Measurements from ENCODE around the gene TYW1B.
"Not testable (repeated sequence)": the region's sequence is repeated elsewhere in the genome, so short reads cannot be mapped to it uniquely, and the experiment has no call there.

The TYW1B gene, protein sequence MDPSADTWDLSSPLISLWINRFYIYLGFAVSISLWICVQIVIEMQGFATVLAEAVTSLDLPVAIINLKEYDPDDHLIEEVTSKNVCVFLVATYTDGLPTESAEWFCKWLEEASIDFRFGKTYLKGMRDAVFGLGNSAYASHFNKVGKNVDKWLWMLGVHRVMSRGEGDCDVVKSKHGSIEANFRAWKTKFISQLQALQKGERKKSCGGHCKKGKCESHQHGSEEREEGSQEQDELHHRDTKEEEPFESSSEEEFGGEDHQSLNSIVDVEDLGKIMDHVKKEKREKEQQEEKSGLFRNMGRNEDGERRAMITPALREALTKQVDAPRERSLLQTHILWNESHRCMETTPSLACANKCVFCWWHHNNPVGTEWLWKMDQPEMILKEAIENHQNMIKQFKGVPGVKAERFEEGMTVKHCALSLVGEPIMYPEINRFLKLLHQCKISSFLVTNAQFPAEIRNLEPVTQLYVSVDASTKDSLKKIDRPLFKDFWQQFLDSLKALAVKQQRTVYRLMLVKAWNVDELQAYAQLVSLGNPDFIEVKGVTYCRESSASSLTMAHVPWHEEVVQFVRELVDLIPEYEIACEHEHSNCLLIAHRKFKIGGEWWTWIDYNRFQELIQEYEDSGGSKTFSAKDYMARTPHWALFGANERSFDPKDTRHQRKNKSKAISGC

DNA sequence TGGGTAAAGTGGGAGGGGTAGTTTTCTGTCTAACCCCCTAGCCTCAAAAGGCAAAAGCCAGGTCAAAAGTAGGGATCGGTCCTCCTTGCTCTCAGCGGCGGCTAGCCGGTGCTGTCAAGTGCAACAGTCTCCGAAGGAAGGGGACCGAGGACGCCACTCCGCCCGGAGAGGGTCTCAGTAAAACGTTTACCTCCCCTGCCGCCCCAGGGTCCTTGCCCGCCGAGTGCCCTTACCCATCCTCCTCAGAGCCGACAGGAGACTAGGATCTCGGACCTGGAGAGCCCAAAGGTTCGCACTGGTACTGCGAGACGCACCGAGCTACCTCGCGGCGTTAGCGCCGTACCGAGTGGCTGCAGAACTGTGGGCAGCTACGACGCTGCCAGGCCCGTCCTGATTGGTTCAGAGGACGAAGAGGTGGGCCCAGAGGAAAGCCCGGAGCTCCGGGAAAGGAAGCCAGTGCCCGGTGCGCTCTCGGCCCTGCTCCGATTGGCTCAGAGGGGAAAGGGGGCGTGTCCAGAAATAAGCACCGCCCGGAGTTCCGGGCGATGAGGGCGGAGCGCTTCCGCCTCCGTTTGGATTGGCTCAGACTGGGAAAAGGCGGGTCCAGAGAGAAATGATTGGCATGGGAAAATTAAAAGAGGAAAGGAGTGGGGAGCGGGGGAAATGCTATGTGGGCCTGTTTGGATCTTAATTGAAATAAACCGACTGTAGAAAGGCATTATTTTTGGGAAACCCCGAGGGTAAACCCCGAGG lies at the start of gene TYW1B:
TYW1B (minus strand) TSS at position 362 of the 753 bp plus-strand sequence; CDS start at position 237, 125 bp downstream.
- peak; percentile 99 for DNase-seq

DNA sequence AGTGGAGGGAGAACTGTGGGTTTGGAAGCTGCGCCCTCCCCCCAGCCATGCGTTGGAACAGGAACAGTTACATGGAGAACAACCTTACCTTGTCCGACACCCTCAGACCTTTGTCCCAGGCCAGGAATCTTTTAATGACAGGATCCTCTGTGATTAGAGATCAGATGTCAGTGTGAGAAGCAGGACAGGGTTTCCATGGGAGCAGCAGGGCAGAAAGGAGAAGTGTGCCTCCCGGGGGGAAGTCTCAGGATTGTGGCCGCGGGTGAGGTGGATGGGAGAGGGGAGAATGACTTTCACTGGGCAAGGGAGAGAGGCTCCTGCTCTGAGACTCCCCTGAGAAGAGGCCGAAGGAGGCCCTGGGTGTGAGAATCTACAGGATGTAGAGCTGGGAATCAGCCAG lies 39.6 kb upstream of the TYW1B start:
- DNase-seq: not testable (repeated sequence)

DNA sequence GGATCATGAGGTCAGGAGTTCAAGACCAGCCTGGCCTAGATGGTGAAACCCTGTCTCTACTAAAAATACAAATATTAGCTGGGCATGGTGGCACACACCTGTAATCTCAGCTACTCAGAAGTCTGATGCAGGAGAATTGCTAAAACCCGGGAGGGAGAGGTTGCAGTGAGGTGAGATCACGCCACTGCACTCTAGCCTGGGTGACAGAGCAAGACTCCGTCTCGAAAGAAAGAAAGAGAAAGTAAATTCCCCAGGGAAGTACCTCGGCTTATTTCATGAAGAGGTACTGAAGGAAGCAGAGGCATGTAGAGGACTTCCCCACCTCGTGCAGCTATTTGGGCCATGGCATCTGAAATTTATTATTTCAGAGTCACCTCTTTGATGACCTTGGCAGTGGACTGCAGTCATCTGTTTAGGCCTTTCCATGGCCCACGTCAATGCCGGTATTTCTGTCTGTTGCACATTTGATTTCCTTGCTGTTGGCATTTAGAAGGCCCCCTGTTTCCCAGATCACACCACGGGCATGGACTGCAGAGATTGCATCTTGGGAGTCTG lies 30.9 kb upstream of the TYW1B start:
- DNase-seq: not testable (repeated sequence)

DNA sequence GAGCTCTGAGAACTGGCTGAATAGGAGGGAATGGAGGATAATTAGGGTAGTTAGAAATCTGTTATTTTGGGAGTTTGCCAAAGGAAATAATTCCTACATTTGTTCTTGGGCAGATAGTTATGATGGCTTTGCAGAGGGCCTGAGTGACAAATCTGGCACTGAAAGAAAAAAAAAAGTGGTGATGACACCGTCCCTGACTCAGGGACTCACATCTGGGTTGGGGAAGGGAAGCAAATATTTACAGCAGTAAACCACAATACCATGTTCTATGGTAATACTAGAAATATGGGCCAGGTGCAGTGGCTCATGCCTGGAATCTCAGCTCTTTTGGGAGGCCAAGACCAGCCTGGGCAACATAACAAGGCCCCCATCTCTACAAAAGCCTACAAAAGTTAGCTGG lies 29.9 kb upstream of the TYW1B start:
- DNase-seq: not testable (repeated sequence)

DNA sequence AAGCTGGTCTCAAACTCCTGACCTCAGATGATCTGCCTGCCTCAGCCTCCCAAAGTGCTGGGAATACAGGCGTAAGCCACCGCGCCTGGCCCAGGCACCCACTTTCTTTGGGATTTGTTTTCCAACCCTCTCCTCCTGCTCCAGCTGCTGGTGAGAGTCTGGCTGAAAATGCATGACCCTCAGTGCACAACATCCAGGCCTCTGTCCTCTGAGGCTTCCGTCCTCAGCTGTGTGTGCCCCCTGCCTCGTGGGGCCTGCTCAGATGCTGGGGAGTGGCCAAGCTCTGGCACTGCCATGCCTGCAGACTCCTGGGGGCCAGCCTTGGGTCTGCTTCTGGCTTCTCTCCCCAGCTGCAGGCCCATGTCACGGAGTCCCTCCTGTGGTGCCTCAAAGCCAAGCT lies 27.3 kb upstream of the TYW1B start:
- not testable (repeated sequence) for DNase-seq

DNA sequence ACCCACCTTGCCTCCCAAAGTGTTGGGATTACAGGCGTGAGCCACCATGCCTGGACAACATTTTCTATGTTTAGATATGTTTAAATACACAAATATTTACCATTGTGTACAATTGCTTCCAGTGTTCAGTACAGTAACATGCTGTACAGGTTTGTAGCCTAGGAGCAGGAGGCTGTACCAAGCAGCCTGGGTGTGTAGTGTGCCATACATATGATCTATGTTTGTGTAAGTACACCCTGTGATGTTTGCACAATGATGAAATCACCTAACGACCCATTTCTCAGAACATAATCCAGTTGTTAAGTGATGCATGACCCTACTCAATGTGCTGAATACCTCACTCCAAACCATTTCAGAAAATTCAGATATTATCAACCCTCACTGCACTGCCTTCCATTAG lies 24.9 kb upstream of the TYW1B start:
- not testable (repeated sequence) for DNase-seq

DNA sequence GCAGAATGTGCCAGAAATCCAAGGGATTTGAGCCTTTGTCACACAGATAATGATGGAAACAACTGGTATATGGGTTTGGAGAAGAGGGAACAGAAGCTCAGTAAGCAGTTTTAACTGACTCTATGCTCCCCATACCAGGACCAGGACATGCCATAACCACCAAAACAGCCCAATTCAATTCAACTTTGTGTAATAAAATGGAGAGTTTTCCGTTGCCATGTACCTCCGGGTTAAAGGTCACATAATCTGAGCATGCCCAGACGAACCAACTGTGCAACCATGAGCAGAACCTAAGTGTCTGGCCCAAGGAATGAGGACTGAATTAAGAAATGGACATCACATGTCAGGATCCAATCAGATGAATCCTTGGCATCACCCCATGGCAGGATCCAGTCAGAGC lies 22.7 kb upstream of the TYW1B start:
- DNase-seq: not testable (repeated sequence)

DNA sequence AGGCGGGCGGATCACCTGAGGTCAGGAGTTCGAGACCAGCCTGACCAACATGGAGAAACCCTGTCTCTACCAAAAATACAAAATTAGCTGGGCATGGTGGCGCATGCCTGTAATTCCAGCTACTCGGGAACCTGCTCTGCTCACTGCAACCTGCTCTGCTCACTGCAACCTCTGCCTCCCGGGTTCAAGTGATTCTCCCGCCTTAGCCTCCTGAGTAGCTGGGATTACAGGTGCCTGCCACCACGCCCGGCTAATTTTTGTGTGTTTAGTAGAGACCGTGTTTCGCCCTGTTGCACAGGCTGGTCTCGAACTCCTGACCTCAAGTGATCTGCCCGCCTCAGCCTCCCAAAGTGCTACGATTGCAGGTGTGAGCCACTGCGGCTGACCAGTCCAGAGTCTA lies 16.1 kb upstream of the TYW1B start:
- not testable (repeated sequence) for DNase-seq

DNA sequence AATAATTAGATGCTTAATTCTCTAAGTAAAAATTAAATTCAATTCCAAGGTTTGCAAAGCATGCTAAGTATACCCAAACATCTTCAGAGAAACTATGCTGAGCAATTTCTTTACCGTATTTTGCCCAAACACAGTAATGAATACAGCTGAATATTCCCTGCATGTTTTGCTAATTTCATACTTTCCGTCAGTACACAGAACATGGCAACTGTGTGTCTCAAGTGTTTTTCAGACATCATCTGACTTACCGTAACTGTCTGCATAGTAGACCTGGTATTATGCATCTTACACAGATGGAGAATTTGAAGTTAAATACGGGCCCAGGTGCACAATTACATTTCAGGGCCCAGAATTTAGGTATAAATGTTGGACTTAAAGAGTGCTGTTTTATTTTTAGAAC lies 15.2 kb upstream of the TYW1B start:
- not testable (repeated sequence) for DNase-seq

DNA sequence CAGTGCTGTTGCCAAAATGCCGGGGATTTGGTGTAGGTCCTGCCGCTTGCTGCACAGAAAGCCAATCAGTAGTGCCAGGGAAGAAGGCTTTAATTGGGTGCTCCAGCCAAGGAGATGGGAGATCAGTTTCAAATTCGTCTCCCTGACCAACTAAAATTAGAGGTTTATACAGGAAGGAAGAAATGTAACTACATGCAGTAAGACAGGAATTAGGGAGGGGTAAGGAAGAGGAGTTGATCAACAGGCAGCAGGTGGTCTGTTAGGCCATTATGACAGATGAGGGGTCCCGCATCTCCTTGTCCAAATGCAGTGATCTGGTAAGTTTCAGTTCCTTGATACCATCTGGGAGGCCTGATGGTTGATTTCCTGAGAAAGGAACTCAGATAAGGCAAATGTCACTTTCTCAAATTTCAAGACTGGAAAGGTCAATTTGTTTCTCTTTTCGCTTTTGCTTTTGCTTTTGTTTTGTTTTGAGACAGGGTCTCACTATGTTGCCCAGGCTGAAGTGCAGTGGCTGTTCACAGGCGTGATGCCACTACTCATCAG lies 13.0 kb upstream of the TYW1B start:
- DNase-seq: not testable (repeated sequence)

DNA sequence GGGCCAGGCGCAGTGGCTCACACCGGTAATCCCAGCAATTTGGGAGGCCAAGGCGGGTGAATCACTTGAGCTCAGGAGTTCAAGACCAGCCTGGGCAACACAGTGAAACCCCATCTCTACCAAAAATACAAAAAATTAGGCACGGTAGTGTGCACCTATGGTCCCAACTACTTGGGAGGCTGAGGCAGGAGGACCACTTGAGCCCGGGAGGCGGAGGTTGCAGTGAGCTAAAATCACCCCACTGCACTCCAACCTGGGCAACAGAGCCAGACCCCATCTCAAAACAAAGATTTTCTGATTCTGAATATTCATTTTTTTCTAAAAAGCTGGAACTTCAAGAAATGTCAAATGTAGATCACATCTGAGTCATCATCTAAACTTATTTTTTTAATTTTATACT lies 10.3 kb upstream of the TYW1B start:
- not testable (repeated sequence) for DNase-seq

DNA sequence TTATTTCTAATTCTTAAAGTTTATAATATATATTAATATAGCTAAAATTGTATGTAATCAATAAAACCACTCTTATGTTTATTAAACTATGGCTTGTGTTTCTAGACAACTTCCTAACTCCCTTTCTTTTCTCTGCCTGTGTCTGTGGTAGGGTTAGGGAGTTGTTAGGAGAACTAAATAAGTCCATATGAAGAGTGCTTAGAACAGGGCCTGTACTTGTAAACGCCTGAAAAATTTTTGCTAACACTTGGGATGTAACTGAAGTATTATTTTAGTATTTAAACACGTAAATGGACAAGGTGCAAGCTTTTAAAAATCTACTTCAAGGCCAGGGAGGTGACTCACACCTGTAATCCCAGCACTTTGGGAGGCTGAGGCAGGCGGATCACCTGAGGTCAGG lies 9.3 kb upstream of the TYW1B start:
- not testable (repeated sequence) for DNase-seq

DNA sequence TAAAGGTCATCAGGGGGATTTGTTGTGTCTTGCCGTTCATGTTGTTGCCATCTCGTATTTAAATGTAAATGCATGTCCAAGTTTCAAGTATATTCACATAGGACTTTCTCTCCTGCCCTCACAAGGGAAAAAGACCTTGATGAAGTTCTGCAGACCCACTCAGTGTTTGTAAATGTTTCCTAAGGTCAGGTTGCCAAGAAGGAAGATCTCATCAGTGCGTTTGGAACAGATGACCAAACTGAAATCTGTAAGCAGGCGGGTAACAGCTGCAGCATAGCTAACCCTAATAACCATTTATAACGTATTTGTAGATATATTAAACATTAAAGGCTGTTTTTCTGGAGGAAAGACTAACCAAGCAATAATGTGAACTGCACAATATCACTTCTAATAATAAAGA lies 2.6 kb upstream of the TYW1B start:
- not testable (repeated sequence) for DNase-seq

DNA sequence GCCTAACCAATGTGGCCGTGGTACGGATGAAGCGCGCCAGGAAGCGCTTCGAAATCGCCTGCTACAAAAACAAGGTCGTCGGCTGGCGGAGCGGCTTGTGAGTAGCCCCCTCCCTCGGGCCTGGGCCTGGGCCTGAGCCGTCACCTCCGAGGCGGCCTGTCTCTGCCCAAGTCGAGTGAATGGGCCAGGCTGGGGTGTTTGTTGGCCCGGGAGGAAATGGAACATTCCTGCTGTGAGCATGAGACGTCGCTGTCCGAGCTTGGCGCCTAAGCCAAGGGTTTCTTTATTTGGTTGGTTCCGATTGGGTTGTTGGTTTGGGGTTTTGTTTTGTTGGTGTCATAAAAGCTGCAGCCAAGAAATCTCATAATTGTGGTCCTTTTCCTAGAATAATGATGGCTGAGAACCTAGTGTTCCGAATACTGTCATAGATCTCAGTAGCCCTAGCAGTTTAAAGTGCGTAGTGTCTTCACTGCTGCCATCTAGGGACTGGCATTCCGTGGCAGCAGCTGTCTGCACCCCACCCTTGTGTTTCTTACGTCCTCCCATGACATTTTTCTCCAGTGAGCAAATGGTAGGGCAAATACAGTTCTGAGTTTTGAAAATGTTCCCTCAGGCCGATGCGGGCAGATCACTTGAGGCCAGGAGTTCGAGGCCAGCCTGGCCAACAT lies 1.8 kb upstream of the TYW1B start:
- peak; percentile 16 for DNase-seq

DNA sequence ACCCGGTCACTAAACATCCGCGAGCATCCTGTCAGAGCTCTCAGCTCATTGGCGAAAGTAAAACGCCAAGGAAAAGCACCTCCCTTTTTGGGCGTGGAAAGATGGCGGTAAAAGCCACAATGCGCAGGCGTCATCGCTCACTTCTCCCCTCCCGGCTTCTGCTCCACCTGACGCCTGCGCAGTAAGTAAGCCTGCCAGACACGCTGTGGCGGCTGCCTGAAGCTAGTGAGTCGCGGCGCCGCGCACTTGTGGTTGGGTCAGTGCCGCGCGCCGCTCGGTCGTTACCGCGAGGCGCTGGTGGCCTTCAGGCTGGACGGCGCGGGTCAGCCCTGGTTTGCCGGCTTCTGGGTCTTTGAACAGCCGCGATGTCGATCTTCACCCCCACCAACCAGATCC lies 1.3 kb upstream of the TYW1B start:
- DNase-seq: peak; percentile 96

DNA sequence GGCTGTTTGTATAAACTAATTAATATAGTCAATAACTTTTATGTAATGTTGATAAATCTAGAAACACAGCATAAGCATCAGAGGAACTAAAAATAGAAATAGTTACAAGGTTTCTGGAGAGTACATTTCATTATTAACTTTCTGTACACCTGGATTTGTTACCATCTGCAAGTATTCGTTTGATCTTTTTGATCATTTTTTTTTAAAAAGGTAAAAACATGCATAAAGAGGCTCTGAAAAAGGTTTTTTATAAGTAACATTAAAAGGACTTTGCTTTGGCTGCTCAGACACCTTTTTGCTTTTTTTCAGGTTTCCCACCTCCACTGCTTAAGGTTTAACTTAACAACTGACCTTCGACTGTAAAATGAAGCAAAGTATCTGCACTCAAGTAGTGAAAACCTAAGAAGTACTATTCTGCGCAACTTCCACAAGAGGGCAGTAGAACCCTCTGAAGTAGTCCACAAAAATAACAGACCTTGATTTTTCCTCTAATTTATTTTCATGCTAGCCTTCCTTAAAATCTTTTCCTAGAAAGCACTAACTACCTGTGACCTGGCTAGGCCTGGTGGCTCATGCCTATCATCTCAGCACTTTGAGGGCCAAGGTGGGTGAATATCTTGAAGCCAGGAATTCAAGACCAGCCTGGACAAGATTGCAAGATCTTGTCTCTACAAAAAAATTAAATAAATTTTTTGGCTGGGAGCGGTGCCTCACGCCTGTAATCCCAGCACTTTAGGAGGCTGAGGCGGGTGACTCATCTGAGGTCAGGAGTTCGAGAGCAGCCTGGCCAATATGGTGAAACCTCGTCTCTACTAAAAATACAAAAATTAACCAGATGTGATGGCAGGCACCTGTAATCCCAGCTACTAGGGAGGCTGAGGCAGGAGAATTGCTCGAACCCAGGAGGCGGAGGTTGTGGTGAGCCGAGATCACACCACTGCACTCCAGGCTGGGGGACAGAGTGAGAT lies 4.0 kb downstream of the TYW1B start:
- peak; percentile 1 for DNase-seq

DNA sequence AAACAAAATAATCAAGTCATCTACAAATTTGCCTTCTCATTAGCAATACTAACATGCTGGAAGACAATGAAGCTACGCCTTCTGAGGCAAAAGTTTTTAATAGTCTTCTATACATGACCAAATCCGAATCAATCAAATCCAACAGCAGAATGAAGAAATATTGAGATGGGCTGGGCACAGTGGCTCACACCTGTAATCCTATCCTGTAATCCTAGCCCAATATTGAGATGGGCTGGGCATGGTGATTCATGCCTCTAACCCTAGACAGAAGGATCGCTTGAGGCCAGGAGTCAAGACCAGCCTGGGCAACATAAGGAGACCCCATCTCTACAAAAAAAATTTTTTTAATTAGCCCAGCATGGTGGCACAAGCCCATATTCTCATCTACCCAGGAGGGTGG lies 5.5 kb downstream of the TYW1B start:
- not testable (repeated sequence) for DNase-seq

DNA sequence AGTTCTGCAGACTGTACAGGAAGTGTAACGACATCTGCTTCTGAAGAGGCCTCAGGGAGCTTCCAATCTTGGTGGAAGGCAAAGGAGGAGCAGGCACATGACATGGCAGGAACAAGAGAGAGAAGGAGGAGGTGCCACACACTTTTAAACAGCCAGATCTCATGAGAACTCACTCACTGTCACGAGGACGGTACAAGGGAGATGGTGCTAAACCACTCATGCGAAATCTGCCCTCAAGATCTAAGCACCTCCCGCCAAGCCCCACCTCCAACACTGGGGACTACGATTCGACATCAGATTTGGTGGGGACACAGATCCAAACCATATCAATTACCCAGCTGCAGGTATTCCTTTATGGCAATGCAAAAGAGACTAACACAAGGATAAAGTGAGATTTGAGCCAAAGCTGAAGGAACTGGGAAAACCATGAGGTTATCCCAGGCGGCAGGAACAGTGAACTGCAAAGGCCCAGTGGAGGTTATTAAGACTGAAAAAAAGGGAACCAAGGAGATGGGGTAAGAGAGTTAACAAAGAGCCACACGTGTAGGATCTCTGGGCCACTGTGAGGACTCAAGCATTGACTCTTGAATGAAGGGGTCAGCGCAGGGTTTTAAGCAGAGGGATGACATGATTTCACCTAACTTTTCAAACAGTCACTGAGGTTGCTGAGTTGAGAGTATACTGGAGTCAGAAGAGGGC lies 9.2 kb downstream of the TYW1B start:
- not testable (repeated sequence) for DNase-seq

DNA sequence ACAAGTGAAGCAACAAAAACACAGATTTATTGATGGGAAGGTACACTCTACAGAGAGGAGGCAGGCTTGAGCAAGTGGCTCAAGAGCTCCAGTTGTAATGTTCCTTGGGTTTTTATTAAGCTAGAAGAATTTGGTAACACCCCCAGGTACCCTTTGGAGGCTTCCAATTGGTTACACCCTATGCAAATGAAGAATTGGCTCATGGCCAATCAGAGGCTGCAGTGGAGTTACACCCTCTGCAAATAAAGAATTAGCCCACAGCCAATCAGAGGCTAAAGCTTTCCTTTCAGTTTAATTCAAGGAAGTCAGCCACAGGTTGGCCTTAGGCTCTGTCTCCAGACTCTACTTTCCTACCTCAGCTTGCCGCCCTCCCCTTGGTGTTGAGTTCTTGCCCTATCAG lies 10.3 kb downstream of the TYW1B start:
- not testable (repeated sequence) for DNase-seq

Measured in NCI-H748 treated with DMSO at 0.1 percent for 48 hours (cell line).